Activated CD8-positive, alpha-beta memory T cell treated with anti-CD3 and anti-CD28 coated beads, Interleukin-2, amount 50 U/mL, for 24 hours (primary cell): ENCODE measurements around the gene KRT12.
"Not testable (repeated sequence)": the region's sequence is repeated elsewhere in the genome, so short reads cannot be mapped to it uniquely, and the experiment has no call there.

Experiments
- DNase-seq: peaks from one replicate; pipeline ENCODE4 v3.0.0-alpha.2; 2020; ENCODE audit errors: extremely low read depth

Gene KRT12

GRCh38 chr17:40814657-40815056 lies 52.4 kb downstream of the KRT12 start:
- DNase-seq, result not testable (repeated sequence)

- DNase-seq, result no peak
These were observed 53.2 kb downstream of the KRT12 start for GRCh38 chr17:40813804-40814203.

- no peak for DNase-seq
These were observed 54.4 kb downstream of the KRT12 start for GRCh38 chr17:40812639-40813038.
